Measurements from ENCODE around the gene RUNX2. TPM values are rescaled to one million over a fixed set of nuclear protein-coding genes. Genes with fewer than 3 reads are reported as not detected.

The RUNX2 gene
- total RNA-seq, 4 donors from 2014 or later: 1.00 to 8.1 (median 3.6) TPM

- H3K27ac ChIP-seq: no peak overlapping the region
- 78% methylated on average over 2 of the region's 2 CpGs; no CpG with 5 or more reads in 1 of the 2 donors for WGBS, 2 donors (ENCODE audit: low coverage in 1 of 2)
- no peak for DNase-seq
- no peaks in the 10 kb centered on the region for H3K27me3 ChIP-seq
- H3K4me1 ChIP-seq: peaks cover 0 to 15% (median 12%) of the 10 kb centered on the region in 4 donors
- no peak overlapping the region for H3K4me3 ChIP-seq
- in situ Hi-C loops (cut with MboI; ENCODE audit: low pct_ligation_motif_present in 1 of 4, low pct_unique_long_range_greater_than_20kb in 1 of 4, low sequenced_read_pairs in 3 of 4) (no loop called here), intact Hi-C loops (cut with DNase I; ENCODE audit: low total_unique reads) (no loop called here)
- H3K36me3 ChIP-seq: no peaks in the 10 kb centered on the region
- no peaks in the 10 kb centered on the region for H3K9me3 ChIP-seq
- TF ChIP-seq EP300 (IDR thresholded peaks at IDR 0.05; ENCODE audit: low read depth) (no peak), POLR2AphosphoS5 (IDR thresholded peaks at IDR 0.05) (no peak), POLR2A (IDR thresholded peaks at IDR 0.05) (no peak)
- TF ChIP-seq, protein P1, sequence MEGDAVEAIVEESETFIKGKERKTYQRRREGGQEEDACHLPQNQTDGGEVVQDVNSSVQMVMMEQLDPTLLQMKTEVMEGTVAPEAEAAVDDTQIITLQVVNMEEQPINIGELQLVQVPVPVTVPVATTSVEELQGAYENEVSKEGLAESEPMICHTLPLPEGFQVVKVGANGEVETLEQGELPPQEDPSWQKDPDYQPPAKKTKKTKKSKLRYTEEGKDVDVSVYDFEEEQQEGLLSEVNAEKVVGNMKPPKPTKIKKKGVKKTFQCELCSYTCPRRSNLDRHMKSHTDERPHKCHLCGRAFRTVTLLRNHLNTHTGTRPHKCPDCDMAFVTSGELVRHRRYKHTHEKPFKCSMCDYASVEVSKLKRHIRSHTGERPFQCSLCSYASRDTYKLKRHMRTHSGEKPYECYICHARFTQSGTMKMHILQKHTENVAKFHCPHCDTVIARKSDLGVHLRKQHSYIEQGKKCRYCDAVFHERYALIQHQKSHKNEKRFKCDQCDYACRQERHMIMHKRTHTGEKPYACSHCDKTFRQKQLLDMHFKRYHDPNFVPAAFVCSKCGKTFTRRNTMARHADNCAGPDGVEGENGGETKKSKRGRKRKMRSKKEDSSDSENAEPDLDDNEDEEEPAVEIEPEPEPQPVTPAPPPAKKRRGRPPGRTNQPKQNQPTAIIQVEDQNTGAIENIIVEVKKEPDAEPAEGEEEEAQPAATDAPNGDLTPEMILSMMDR (IDR thresholded peaks at IDR 0.05): no peak
Observed at GRCh38 chr6:45679631-45680030, 351.5 kb downstream of the RUNX2 start.

DNA sequence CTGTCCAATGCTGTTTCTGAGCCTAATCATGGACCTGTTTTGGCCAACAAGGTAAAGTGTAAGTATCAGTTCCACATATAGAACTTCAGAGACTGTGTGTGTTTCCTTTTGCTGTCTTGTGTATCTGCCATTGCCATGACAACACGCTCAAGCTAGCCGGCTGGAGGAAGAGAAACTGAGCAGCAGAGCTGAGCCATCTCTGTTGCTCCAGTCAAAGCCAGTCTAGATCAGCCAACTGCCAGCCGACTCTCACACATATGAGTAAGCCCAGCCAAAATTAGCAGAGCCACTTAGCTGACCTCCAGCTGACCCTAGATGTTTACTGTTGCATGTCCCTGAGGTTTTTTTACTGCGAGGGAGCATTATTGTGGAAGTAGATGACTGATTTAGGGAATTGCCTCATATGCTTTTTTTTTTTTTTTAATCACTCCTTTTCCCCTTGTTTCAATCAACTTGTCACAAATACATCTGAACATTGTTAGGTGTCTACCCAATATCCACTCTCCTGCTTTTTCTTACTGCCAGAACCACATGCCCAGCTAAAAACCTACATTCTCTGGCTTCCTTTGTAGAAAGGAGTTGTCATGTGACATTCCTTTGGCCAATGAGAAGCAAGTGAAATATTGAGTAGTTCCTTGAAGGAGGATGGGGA is 353.9 kb downstream of the RUNX2 start:
- no peaks in the 10 kb centered on the region for H3K27me3 ChIP-seq
- no peaks in the 10 kb centered on the region for H3K36me3 ChIP-seq
- 68% methylated on average over 4 of the region's 4 CpGs; no CpG with 5 or more reads in 1 of the 2 donors for WGBS, 2 donors (ENCODE audit: low coverage in 1 of 2)

DNA sequence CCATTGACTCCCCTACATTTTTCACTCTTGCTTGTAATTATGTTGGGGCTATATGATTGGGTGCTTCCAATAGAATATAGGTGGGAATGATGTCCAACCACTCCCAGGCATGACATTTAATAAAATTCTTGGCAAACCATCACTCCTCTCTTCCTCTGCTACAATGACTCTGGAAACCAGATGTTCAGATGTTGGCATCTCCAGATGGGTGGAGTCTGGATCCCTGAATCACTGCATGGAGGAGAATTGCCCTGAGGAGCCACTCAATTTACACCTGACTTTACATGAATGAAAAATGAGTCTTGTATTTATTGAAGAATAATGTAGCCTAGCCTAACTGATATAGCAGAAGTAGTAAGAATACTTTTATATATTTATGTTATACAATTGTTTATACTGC is 356.3 kb downstream of the RUNX2 start:
- in situ Hi-C loops (cut with MboI; ENCODE audit: low pct_ligation_motif_present in 1 of 4, low pct_unique_long_range_greater_than_20kb in 1 of 4, low sequenced_read_pairs in 3 of 4): no loop called here
- no peaks in the 10 kb centered on the region for H3K9me3 ChIP-seq
- no peak for DNase-seq
- H3K4me3 ChIP-seq: no peak overlapping the region
- H3K27ac ChIP-seq: no peak overlapping the region
- no peaks in the 10 kb centered on the region for H3K27me3 ChIP-seq
- no peaks in the 10 kb centered on the region for H3K4me1 ChIP-seq
- no peaks in the 10 kb centered on the region for H3K36me3 ChIP-seq
- intact Hi-C loops (cut with DNase I; ENCODE audit: low total_unique reads): no loop called here
- TF ChIP-seq, protein P1 (IDR thresholded peaks at IDR 0.05): no peak
- no peak for TF ChIP-seq POLR2A (IDR thresholded peaks at IDR 0.05)
- TF ChIP-seq POLR2AphosphoS5 (IDR thresholded peaks at IDR 0.05): no peak
- TF ChIP-seq EP300 (IDR thresholded peaks at IDR 0.05; ENCODE audit: low read depth): no peak

More for the DNA sequence above, 353.9 kb downstream of the RUNX2 start:
- Histone ChIP-seq H3K4me3 (no peak overlapping the region), H3K9me3 (no peaks in the 10 kb centered on the region), H3K4me1 (peaks cover 0 to 13% (median 10%) of the 10 kb centered on the region in 4 donors), H3K27ac (no peak overlapping the region)
- intact Hi-C loops (cut with DNase I; ENCODE audit: low total_unique reads) (no loop called here), in situ Hi-C loops (cut with MboI; ENCODE audit: low pct_ligation_motif_present in 1 of 4, low pct_unique_long_range_greater_than_20kb in 1 of 4, low sequenced_read_pairs in 3 of 4) (no loop called here)
- TF ChIP-seq, protein P1 (IDR thresholded peaks at IDR 0.05): no peak
- TF ChIP-seq EP300 (IDR thresholded peaks at IDR 0.05; ENCODE audit: low read depth) (no peak), POLR2AphosphoS5 (IDR thresholded peaks at IDR 0.05) (no peak), POLR2A (IDR thresholded peaks at IDR 0.05) (no peak)
- peak; percentile 55 for DNase-seq

GRCh38 chr6:45685076-45685475 is 356.9 kb downstream of the RUNX2 start:
- TF ChIP-seq POLR2AphosphoS5 (IDR thresholded peaks at IDR 0.05) (no peak), POLR2A (IDR thresholded peaks at IDR 0.05) (no peak)
- TF ChIP-seq, protein P1 (IDR thresholded peaks at IDR 0.05): no peak
- Histone ChIP-seq H3K36me3 (no peaks in the 10 kb centered on the region), H3K4me1 (no peaks in the 10 kb centered on the region), H3K9me3 (no peaks in the 10 kb centered on the region), H3K27me3 (no peaks in the 10 kb centered on the region), H3K4me3 (no peak overlapping the region), H3K27ac (no peak overlapping the region)
- DNase-seq: no peak
- intact Hi-C loops (cut with DNase I; ENCODE audit: low total_unique reads): no loop called here
- in situ Hi-C loops (cut with MboI; ENCODE audit: low pct_ligation_motif_present in 1 of 4, low pct_unique_long_range_greater_than_20kb in 1 of 4, low sequenced_read_pairs in 3 of 4): no loop called here
